RWPE1 (cell line): Measurements from ENCODE around the gene MCM3AP.

ENCODE experiments used
- CTCF ChIA-PET: fragments of 350-600 bp; sonication (Branson Sonifier 250); formaldehyde crosslinking; extraction: SDS; loops from one replicate; lab custom pipeline; 2021; lab: Yijun Ruan, JAX
- POLR2A ChIA-PET: fragments of 400-600 bp; formaldehyde crosslinking; extraction: SDS; loops from one replicate; lab custom pipeline; 2020; ENCODE audit warnings: antibody characterized with exemption; ENCODE audit not compliant: low non-redundant PET; lab: Yijun Ruan, JAX
- DNase-seq: peaks from one replicate; pipeline ENCODE4 v3.0.0; 2012; ENCODE audit warnings: low spot score
- H3K27ac ChIP-seq: fragments of 450-650 bp; 2 replicates; pipeline ENCODE4 v1.5.1; 2017
- CTCF ChIP-seq: fragments of 450-650 bp; conservative IDR thresholded peaks from 2 replicates; pipeline ENCODE4 v1.5.1; 2017; ENCODE audit warnings: low read depth, mild to moderate bottlenecking

The MCM3AP gene

GRCh38 chr21:46208761-46209721 is 76.4 kb downstream of the MCM3AP start:
- H3K27ac ChIP-seq, result peak overlapping the region; percentile 58
- DNase-seq, result no peak
- CTCF ChIA-PET, result no interaction called here
- POLR2A ChIA-PET, result interaction anchor here (0.7 kb wide), 1 partner anchor 301 kb away, joined by 3 read pairs; no protein-coding TSS in a partner anchor
- TF ChIP-seq CTCF, result no peak

- no peak for TF ChIP-seq CTCF
- CTCF ChIA-PET, result no interaction called here
- no peak for DNase-seq
- POLR2A ChIA-PET, result no interaction called here
- peak overlapping the region; percentile 58 for H3K27ac ChIP-seq
These were observed 77.4 kb downstream of the MCM3AP start for GRCh38 chr21:46207920-46208591.

- TF ChIP-seq CTCF, result no peak
- CTCF ChIA-PET, result interaction anchor here (0.5 to 0.6 kb wide), 2 partner anchors 11 to 17 kb away, joined by 3 read pairs; no protein-coding TSS in a partner anchor
- H3K27ac ChIP-seq, result peak overlapping the region; percentile 58
- POLR2A ChIA-PET, result no interaction called here
- DNase-seq, result no peak
These were observed 78.1 kb downstream of the MCM3AP start for GRCh38 chr21:46207006-46207919.

GRCh38 chr21:46206163-46207005 is 79.0 kb downstream of the MCM3AP start:
- no peak for DNase-seq
- CTCF ChIA-PET, result interaction anchor here (0.6 kb wide), 1 partner anchor 16 kb away, joined by 3 read pairs; no protein-coding TSS in a partner anchor
- TF ChIP-seq CTCF, result no peak
- peak overlapping the region; percentile 58 for H3K27ac ChIP-seq
- POLR2A ChIA-PET, result no interaction called here

GRCh38 chr21:46205766-46206162 is 79.6 kb downstream of the MCM3AP start:
- DNase-seq, result no peak
- TF ChIP-seq CTCF, result no peak
- H3K27ac ChIP-seq, result peak overlapping the region; percentile 58
- CTCF ChIA-PET, result no interaction called here
- POLR2A ChIA-PET, result no interaction called here
